Measurements from ENCODE around the gene CHADL.

- TF ChIP-seq CTCF (IDR thresholded peaks at IDR 0.05) (no peak), POLR2AphosphoS5 (IDR thresholded peaks at IDR 0.05) (no peak)
Measured at GRCh38 chr22:41248314-41248713, 7.6 kb upstream of the CHADL start.
